ENCODE data around the gene ATAD2B.

Gene ATAD2B

DNA sequence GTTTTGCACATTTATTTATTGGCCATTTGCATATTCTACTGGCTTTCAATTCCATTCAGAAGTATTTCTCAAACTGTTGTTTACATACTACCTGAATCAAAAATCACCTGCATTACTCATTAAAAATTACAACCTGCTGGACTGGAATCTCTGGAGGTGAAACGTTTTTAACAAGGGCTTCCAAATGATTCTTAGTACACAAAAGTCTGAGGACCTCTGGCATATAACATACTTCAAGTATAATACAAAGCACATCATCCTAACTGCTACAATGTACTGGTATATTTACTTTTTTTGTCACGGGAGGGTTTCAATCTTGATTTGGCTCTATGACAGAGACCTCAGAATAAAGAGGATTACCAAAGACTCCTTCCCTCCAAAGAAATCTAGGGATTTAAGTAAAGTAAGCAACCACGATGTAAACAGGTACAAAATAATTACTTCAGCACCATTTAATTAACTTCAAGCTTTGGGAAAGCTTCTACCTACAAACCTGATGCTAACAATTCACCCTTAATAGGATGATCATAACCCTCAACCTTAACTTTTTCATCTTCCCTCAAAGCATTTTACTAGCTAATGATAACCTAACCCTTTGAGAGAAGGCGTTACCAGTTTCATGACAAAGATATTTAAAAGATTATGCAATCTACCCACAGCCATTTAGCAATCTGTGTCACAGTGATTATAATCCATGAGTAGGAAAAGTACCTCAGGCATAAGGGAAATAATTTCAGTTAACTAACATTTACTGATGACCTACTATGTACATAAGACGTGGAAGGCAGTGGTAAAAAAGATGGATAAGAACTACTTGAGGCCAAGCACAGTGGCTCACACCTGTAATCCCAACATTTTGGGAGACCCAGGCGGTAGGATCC lies 24.7 kb downstream of the ATAD2B start:
- TF ChIP-seq JUND (IDR thresholded peaks at IDR 0.05; ENCODE audit: low read depth), result no peak
- DNase-seq (ENCODE audit: low read depth in 1 of 2, low spot score in 1 of 2), result peak in 1 of 2 experiments; percentile 71
- in situ Hi-C loops (cut with HindIII; ENCODE audit: low pct_unique_long_range_greater_than_20kb, low sequenced_read_pairs), result no loop called here

DNA sequence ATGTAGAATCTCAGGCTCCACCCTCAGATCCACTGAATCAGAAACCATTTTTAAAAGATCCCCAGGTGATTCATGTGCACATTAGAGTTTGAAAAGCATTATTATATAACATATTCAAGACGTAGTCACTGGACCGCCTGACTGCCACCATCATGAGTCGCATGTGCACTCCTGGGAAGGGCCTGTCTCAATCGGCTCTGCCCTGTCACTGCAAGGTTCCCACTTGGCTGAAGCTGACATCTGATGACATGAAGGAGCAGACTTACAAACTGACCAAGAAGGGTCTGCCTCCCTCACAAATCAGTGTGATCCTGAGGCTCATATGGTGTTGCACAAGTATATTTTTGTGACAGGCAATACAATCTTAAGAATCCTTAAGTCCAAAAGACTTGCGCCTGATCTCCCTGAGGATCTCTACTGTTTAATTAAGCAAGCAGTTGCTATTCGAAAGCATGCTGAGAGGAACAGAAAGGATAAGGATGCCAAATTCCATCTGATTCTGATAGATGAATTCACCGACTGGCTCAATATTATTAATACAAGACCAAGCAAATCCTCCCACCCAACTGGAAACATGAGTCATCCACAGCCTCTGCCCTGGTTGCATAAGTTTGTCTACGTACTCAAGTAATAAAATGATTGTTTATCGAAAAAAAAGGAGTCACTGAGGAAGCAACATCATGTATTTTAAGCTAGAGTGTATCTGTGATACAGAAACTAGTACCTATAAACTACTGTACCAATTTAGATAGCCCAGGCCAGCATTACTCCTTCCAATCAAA lies 26.2 kb downstream of the ATAD2B start:
- in situ Hi-C loops (cut with HindIII; ENCODE audit: low pct_unique_long_range_greater_than_20kb, low sequenced_read_pairs), result no loop called here
- TF ChIP-seq JUND (IDR thresholded peaks at IDR 0.05; ENCODE audit: low read depth), result no peak
- no peak for DNase-seq (ENCODE audit: low read depth in 1 of 2, low spot score in 1 of 2)

- in situ Hi-C loops (cut with HindIII; ENCODE audit: low pct_unique_long_range_greater_than_20kb, low sequenced_read_pairs), result no loop called here
- no peak for TF ChIP-seq JUND (IDR thresholded peaks at IDR 0.05; ENCODE audit: low read depth)
- no peak for DNase-seq (ENCODE audit: low read depth in 1 of 2, low spot score in 1 of 2)
Measured at GRCh38 chr2:23900133-23900532, 26.8 kb downstream of the ATAD2B start.

DNA sequence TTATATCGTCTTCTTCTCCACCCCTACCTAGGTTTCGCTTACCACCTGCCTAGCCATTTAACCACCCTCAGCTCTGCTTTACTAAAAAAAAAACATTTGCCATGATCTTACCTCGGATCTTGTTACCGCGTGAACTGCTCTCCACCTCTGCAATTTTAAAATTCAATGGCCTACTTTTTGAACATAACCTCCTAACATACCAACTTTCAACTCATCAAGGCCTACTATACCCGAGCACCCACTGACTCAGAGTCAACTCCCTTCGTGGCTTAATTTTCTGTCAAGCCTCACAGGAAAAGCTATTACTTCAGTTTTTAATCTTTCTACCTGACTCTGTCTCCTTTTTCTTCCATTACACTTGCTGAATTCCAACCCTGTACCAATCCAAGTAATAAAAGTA lies 55.7 kb downstream of the ATAD2B start:
- in situ Hi-C loops (cut with HindIII; ENCODE audit: low pct_unique_long_range_greater_than_20kb, low sequenced_read_pairs), result no loop called here
- no peak for DNase-seq (ENCODE audit: low read depth in 1 of 2, low spot score in 1 of 2)
- TF ChIP-seq JUND (IDR thresholded peaks at IDR 0.05; ENCODE audit: low read depth), result no peak

DNA sequence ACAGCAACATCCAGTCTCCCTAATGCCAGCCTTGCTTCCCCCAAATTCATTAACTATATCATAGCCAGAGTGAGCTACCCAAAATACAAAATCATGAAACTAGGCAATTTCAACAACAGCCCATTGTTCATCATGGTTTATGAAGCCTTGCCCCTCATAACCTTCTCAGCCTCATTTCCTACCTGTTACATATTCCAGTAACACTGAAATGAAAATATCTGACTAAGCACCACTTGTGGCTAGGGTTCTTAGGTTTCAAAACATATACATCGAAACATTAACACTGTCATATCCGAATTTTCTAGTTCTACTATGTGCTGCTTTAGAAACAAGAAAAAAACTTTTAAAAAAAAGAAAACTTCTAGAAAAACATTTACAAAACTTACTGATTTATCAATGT lies 59.5 kb downstream of the ATAD2B start:
- TF ChIP-seq JUND (IDR thresholded peaks at IDR 0.05; ENCODE audit: low read depth), result no peak
- no peak for DNase-seq (ENCODE audit: low read depth in 1 of 2, low spot score in 1 of 2)
- in situ Hi-C loops (cut with HindIII; ENCODE audit: low pct_unique_long_range_greater_than_20kb, low sequenced_read_pairs), result no loop called here

DNA sequence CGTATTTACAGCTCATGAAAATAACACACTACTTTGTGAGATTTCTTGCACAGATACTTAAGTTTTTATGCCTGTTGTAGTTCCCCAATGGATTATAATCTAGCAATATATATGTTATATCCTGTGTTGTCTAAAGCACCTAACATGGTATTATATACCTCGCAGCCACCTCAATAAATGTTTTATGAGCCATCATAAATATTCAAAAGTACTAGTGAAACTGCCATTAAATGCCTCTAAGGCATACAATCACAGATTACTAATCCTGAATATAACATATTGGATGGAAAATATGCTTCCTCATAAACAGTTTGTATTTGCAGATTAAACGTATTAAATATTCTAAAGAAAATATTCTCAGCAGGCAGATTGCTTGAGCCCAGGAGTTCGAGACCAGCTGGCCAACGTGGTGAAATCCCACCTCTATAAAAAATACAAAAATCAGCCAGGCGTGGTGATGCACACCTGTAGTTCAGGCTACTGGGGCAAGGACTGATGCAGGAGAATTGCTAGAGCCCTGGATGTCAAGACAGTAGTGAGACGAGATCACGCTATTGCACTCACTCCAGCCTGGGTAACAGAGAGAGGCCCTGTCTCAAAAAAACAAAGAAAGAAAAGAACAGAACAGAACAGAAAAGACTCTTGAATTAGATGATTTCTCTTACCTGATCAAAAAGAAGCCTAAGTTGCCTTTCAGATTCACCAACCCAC lies 64.1 kb downstream of the ATAD2B start:
- in situ Hi-C loops (cut with HindIII; ENCODE audit: low pct_unique_long_range_greater_than_20kb, low sequenced_read_pairs), result no loop called here
- TF ChIP-seq JUND (IDR thresholded peaks at IDR 0.05; ENCODE audit: low read depth), result no peak
- no peak for DNase-seq (ENCODE audit: low read depth in 1 of 2, low spot score in 1 of 2)

DNA sequence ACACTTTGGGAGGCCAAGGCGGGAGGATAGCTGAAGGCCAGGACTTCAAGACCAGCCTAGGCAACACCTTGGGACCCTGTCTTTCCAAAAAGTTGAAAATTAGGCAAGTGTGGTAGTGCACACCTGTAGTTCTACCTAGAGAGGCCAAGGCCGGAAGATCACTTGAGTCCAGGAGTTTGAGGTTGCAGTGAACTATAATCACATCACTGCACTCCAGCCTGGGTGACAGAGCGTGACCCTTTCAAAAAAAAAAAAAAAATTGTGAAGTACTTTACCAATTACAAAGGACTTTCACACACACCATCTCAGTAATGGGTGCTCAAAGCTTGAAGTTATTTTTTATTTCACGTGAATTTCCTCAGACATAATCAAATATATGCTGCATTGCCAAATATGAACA lies 65.0 kb downstream of the ATAD2B start:
- no peak for DNase-seq (ENCODE audit: low read depth in 1 of 2, low spot score in 1 of 2)
- no peak for TF ChIP-seq JUND (IDR thresholded peaks at IDR 0.05; ENCODE audit: low read depth)
- in situ Hi-C loops (cut with HindIII; ENCODE audit: low pct_unique_long_range_greater_than_20kb, low sequenced_read_pairs), result no loop called here

DNA sequence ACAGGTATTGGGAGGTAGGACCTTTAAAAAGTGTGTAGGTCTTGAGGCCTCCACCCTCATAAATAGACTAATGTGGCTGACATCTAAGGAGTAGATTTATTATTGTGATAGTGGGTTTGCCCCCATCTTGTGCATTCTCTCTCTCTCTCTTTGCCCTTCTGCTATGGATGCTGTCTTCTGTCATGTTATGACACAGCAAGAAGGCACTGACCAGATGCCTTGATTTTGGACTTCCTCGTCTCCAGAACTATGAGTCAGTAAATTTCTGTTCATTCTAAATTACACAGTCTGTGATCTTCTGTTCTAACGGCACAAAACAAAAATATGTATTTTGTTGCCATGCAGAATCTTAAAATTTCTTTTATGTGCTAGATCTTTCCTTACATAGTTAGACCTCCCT lies 66.9 kb downstream of the ATAD2B start:
- in situ Hi-C loops (cut with HindIII; ENCODE audit: low pct_unique_long_range_greater_than_20kb, low sequenced_read_pairs), result no loop called here
- no peak for DNase-seq (ENCODE audit: low read depth in 1 of 2, low spot score in 1 of 2)
- no peak for TF ChIP-seq JUND (IDR thresholded peaks at IDR 0.05; ENCODE audit: low read depth)

DNA sequence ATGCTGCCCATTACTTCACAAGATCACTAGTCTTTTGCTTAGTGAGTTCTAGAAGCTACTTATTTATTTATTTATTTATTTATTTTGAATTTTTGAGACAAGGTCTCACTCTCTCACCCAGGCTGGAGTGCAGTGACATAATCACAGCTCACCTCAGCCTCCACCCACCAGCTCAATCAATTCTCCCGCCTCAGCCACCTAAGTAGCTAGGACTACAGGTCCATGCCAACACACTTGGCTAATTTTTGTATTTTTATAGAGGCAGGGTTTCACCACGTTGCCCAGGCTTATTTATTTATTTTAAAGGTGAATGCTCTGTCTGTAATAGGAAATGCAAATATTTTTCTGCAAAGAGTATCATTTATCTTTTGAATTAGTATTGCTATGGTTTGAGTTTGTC lies 67.7 kb downstream of the ATAD2B start:
- no peak for TF ChIP-seq JUND (IDR thresholded peaks at IDR 0.05; ENCODE audit: low read depth)
- DNase-seq (ENCODE audit: low read depth in 1 of 2, low spot score in 1 of 2), result no peak
- in situ Hi-C loops (cut with HindIII; ENCODE audit: low pct_unique_long_range_greater_than_20kb, low sequenced_read_pairs), result no loop called here

GRCh38 chr2:23850564-23851256 lies 76.2 kb downstream of the ATAD2B start:
- no peak for DNase-seq (ENCODE audit: low read depth in 1 of 2, low spot score in 1 of 2)
- in situ Hi-C loops (cut with HindIII; ENCODE audit: low pct_unique_long_range_greater_than_20kb, low sequenced_read_pairs), result no loop called here
- no peak for TF ChIP-seq JUND (IDR thresholded peaks at IDR 0.05; ENCODE audit: low read depth)

DNA sequence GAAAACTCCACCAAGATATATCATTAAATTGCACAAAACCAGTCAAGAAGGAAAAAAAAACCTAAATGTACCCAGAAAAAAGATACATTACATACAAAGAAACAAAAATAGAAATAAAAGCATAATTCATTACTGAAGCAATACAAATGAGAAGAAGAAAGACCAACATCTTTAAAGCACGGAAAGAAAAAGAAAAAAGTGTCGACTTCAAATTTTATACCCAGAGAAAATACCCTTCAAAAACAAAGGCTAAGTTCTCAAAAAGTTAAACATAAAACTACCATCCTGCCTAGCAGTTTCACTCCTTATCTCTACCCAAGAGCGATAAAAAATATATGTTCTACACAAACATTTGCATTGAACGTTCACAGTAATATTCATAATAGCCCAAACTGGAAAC lies 82.0 kb downstream of the ATAD2B start:
- in situ Hi-C loops (cut with HindIII; ENCODE audit: low pct_unique_long_range_greater_than_20kb, low sequenced_read_pairs), result no loop called here
- TF ChIP-seq JUND (IDR thresholded peaks at IDR 0.05; ENCODE audit: low read depth), result no peak
- no peak for DNase-seq (ENCODE audit: low read depth in 1 of 2, low spot score in 1 of 2)

Data from T47D (cell line).